ENCODE measurements around the gene NOXO1.
A peak's percentile ranks its signal among the peaks of the same experiment; 100 is the strongest.
"Not testable (repeated sequence)": the region's sequence is repeated elsewhere in the genome, so short reads cannot be mapped to it uniquely, and the experiment has no call there.

NOXO1 gene

DNA sequence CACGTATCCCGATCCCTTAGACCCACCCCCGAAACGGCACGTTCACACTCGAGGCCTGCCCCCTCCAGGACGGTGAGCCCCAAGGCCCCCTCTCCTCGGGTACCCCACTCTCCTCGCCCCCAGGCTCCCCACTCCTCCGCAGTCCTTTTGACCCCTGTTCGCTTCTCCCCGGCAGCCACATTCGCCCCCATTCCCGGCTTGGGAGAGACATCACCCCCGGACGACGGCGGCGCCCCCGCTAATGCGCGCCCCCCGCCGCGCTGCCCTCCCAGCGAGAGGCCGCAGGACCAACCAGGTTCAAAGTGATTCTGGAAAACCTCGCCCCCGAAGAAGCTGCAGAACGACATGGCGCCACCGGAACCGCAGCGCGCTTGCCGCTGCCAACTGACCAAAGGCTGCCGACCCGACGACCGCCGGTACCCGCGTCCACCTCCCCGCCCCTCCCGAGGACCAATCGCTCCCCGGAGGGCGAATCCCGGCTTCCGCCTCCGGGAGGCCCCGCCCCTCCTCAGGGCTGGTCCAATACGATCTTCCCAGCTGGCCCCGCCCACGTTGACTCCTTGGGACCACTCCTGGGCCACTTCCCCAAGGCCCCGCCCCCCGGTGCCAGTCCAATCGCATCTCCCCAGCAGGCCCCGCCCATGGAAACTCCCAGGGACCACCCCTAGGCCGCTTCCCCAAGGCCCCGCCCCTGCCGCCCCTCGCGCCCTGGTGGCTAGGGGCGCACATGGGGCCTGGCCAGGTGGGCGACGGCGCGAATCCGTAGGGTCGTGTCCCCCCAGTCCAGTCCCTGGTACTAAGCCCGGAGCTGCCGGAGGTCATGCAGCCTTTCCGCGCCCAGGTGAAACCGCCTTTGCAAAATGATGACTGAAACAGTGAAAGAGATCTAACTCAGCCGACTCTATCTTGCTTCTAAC lies 38.2 kb downstream of the NOXO1 start, which contains the start of gene MSRB1:
MSRB1 (minus strand) TSS at position 390 of the 917 bp plus-strand sequence; CDS start at position 347, 43 bp downstream.
- peak; percentile 95 for DNase-seq (ENCODE audit: extremely low read depth, low read depth)
- TF ChIP-seq, protein P1, sequence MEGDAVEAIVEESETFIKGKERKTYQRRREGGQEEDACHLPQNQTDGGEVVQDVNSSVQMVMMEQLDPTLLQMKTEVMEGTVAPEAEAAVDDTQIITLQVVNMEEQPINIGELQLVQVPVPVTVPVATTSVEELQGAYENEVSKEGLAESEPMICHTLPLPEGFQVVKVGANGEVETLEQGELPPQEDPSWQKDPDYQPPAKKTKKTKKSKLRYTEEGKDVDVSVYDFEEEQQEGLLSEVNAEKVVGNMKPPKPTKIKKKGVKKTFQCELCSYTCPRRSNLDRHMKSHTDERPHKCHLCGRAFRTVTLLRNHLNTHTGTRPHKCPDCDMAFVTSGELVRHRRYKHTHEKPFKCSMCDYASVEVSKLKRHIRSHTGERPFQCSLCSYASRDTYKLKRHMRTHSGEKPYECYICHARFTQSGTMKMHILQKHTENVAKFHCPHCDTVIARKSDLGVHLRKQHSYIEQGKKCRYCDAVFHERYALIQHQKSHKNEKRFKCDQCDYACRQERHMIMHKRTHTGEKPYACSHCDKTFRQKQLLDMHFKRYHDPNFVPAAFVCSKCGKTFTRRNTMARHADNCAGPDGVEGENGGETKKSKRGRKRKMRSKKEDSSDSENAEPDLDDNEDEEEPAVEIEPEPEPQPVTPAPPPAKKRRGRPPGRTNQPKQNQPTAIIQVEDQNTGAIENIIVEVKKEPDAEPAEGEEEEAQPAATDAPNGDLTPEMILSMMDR (IDR thresholded peaks at IDR 0.05; ENCODE audit: low read depth, low read length), result no peak

DNA sequence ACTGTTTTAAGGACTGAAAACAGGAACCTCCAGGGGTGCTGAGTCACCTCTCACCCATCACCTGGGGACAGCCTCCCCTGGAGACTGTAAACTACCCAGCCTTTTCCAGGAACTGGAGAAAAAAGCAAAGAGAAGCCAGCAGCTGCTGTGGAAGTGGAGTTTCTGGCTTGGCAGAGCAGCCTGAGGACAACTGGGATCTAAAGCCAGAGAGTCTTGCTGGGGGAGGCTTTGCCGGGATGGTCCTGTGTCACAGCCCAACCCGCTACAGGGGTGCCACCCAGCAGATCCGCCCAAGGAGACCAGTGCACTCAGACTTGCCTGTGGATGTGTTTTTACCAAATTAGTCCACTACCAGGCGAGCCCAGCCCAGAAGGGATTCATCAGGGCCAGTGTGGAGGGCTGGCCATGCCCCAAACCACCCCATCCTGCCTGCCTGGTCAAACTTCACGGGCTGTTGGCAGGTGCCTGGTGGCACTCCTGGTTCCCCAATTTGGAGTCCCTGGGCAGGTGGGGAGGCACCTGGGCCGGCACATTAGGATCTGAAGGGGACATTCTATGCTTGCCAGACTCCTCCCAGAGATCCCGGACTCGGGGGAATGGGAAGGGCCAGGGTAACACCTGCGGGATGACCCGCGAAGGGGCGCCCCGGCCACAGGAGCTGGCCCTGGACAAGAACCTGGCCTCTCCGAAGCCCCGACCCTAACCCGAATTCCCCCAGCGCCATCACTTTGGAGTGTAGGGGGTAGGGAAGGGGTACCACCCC lies 39.0 kb downstream of the NOXO1 start:
- no peak for DNase-seq (ENCODE audit: extremely low read depth, low read depth)
- TF ChIP-seq, protein P1 (IDR thresholded peaks at IDR 0.05; ENCODE audit: low read depth, low read length), result no peak

DNA sequence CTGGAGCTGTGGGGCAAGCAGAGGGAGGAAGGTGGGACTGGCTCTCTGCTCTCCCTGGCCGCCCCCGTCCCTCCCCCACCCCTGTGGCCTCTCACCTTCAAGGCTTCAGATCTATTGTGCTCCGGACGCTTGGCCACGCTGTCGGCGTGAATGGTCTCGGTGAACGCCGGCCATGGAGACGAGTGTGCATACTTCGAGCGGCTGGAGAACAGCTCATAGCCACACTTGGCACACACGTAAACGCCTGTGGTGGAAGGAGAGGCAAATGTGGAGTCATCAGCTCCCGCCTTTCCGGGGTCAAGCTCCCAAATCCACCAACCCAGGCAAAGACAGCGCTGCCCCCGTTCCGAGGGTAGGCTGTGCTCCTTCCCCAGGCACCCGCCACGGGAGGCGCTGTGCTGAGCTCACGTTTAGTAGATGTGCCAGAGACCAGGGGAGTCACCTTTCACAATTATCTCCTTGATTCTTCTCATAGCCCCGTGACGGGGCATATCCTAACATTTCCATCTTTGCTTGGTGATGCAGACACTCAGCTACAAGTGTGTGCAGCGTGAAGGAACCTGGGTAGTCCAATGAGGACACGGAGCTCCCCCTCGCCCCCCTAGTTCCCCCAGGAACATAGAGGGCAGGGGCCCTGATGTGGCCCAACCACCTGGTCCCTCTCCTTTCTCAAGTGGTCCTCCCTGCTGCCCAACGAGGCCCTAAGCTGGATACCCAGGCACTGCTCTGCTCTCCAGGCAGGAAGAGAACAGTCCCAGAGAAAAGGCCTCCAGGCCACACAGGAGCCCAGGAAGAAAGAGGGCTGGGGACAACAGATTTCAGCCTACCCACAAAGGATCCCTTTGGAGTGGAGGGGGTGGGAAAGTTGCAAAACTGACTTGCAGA lies 39.9 kb downstream of the NOXO1 start:
- TF ChIP-seq, protein P1 (IDR thresholded peaks at IDR 0.05; ENCODE audit: low read depth, low read length), result no peak
- no peak for DNase-seq (ENCODE audit: extremely low read depth, low read depth)

DNA sequence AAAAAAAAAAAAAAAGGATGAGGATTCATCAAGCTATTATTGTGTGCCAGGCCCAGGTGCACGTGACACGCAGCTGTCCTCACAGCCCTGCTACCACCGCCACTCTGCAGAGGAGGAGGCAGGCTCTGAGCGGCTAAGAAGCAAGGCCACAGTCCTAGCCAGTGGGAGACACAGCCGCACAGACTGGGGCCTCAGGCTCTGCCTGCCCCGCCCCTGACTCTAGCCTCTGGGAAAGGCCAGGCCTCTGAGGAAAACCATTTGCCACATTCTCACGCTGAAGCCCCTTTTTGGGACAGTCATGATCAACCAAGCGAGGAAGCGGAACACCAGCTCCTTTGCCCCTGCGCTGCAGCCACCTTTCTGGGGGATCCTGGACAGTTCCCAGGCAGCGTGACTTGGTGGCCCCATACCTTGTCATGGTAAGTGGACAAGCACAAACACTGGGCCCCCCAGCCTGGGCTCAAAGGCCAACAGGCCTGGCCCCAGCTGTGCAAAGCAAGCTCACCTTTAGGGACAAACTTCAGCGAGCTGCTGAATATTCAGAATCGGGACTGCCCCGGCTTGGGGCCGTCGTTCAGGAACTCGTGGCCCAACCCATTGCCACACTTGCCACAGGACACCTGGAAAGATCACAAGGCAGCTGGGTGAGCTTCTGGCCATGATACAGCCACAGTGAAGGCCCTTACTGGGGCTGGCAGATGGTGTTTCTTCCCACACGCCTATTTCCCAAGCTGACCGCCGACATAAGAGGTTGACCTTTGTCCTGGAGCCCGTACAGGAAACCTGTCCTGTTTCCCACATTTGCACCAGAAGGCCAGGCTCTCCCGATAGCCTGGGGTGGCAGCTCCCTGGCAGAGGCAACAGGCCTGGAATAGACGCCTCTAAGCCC lies 40.8 kb downstream of the NOXO1 start:
- no peak for DNase-seq (ENCODE audit: extremely low read depth, low read depth)

DNA sequence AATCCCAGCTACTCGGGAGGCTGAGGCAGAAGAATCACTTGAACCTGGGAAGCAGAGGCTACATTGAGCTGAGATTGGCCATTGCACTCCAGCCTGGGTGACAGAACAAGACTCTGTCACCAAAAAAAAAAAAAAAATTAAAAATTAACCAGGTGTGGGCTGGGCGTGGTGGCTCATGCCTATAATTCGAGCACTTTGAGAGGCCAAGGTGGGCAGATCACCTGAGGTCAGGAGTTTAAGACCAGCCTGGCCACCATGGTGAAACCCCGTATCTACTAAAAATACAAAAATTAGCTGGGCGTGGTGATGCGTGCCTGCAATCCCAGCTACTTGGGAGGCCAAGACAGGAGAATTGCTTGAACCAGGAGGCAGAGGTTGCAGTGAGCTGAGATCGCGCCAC lies 41.4 kb downstream of the NOXO1 start:
- DNase-seq (ENCODE audit: extremely low read depth, low read depth), result not testable (repeated sequence)

More for the DNA sequence above, 40.8 kb downstream of the NOXO1 start:
- TF ChIP-seq, protein P1 (IDR thresholded peaks at IDR 0.05; ENCODE audit: low read depth, low read length), result no peak

DNA sequence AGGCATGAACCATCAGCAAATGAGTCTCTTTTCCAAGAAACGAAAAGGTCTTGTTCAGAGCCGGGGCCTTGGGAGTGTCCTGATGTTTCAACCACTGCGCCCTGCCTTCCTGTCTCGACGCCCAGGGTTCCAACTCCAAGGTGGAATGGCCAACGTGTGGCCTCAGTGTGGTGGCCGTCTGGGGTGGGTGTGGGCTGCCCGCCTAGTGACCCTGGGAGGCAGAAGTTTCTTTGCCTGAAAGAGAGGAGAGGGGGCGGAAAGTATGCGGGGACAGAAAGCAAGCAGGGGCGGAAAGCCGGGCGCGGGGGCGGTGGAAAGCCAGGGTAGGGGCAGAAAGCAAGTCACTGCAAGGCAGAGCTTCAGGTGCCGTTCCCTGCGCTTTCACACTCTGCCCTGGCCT lies 42.4 kb downstream of the NOXO1 start:
- TF ChIP-seq, protein P1 (IDR thresholded peaks at IDR 0.05; ENCODE audit: low read depth, low read length), result no peak
- DNase-seq (ENCODE audit: extremely low read depth, low read depth), result no peak
